ENCODE measurements around the gene ZIC4. TPM values are rescaled to one million over a fixed set of nuclear protein-coding genes. Genes with fewer than 3 reads are reported as not detected.

ZIC4 gene
- total RNA-seq, 2 donors from 2014 or later, result not detected

DNA sequence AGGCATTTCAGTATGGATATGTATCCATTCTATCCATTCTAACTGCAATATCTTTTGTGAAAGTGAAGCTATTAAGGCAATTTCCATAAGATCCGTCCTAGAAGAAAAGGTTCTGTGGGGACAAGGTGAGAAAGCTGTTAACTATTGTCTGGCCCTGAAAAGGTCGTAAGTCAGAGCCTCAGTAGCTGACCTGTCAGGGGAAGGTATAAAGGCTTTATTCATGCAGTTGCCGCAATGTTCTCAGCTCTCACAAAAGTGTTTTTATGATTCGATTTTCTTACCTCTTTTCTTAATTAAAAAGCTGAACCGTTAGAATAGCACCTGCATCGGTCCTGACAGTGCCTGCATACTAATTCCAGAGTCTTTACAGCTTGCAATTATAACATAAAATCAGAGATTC lies 24.7 kb downstream of the ZIC4 start:
- peaks cover 4% of the 10 kb centered on the region for H3K9me3 Mint-ChIP-seq
- H3K27me3 Mint-ChIP-seq, result peaks cover 78% of the 10 kb centered on the region
- no peak for ATAC-seq (replicated peaks)
- H3K4me3 Mint-ChIP-seq, result no peak overlapping the region
- H3K27ac Mint-ChIP-seq, result no peak overlapping the region
- no peaks in the 10 kb centered on the region for H3K4me1 Mint-ChIP-seq
- peaks cover 4% of the 10 kb centered on the region for H3K36me3 Mint-ChIP-seq (ENCODE audit: low read depth)

DNA sequence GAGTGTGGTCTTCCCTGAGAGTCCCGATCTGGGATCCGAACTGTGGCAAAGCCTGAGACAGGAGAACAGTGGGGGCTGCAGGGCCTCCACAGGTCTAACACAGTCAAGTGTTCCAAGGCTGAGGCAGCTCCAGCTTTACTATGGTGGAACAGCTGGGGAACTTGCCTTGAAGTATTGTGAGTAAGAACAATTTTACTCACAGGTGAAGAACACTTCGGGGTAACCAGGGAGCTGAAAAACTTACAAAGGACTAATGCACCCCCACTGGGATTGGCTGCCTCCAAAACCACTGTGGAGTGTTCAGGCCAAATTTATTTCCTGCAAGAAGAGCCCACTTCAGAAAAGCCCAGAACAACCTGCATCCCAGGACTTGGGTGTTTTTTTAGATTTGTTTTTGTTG lies 25.4 kb downstream of the ZIC4 start:
- Mint-ChIP-seq H3K4me3 (no peak overlapping the region), H3K9me3 (peaks cover 4% of the 10 kb centered on the region), H3K27me3 (peaks cover 72% of the 10 kb centered on the region), H3K4me1 (no peaks in the 10 kb centered on the region), H3K36me3 (ENCODE audit: low read depth) (peaks cover 4% of the 10 kb centered on the region), H3K27ac (no peak overlapping the region)
- ATAC-seq (replicated peaks), result no peak

DNA sequence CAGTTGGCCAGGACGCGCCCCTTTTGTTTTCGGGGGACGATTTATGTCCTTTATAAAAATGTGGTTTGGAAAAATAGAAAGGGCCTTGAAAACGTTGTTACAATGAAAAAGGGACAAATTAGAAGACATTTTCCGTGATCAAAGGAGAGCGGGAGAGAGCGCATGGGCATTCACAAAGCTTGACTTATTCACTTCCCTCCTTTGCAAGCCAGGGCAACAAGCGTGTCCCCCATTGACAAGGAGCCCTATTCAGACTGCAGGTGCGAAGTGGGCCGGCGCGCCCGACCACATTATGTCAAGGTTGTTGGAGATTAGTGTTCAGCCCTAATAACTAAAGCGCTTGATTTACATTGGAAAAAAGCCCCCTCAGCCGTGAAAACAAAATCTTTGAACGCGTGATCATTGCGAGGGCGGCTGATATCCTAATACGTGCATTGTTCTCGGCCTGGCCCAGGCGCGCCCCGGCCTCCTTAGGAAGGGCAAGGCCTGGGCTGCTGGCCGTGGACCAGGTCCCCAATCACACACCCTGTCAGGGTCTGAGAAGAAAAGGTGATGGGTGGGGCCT lies 25.9 kb downstream of the ZIC4 start:
- Mint-ChIP-seq H3K4me1 (no peaks in the 10 kb centered on the region), H3K27ac (no peak overlapping the region), H3K27me3 (peaks cover 67% of the 10 kb centered on the region), H3K9me3 (peaks cover 4% of the 10 kb centered on the region), H3K4me3 (no peak overlapping the region), H3K36me3 (ENCODE audit: low read depth) (peaks cover 4% of the 10 kb centered on the region)
- ATAC-seq (replicated peaks), result no peak

DNA sequence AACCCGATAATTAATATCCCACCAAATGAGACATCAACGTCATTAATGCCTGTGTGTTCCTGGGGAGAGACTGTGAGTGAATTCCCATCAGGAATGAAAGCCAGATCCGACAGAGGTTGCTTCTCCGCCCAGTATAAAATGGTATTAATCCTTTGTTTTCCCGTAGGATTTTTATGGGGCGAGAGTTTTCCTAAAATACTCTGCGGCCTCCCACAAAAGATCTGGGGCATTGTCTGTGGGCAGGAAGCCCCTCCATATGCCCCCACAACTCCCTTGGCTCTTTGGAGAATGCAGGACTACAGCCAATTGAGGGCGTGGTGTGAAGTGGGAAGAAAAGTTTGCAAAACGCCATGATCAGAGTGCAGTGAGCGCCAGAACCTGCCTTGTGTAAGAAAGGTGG lies 26.7 kb downstream of the ZIC4 start:
- H3K27ac Mint-ChIP-seq, result no peak overlapping the region
- ATAC-seq (replicated peaks), result no peak

DNA sequence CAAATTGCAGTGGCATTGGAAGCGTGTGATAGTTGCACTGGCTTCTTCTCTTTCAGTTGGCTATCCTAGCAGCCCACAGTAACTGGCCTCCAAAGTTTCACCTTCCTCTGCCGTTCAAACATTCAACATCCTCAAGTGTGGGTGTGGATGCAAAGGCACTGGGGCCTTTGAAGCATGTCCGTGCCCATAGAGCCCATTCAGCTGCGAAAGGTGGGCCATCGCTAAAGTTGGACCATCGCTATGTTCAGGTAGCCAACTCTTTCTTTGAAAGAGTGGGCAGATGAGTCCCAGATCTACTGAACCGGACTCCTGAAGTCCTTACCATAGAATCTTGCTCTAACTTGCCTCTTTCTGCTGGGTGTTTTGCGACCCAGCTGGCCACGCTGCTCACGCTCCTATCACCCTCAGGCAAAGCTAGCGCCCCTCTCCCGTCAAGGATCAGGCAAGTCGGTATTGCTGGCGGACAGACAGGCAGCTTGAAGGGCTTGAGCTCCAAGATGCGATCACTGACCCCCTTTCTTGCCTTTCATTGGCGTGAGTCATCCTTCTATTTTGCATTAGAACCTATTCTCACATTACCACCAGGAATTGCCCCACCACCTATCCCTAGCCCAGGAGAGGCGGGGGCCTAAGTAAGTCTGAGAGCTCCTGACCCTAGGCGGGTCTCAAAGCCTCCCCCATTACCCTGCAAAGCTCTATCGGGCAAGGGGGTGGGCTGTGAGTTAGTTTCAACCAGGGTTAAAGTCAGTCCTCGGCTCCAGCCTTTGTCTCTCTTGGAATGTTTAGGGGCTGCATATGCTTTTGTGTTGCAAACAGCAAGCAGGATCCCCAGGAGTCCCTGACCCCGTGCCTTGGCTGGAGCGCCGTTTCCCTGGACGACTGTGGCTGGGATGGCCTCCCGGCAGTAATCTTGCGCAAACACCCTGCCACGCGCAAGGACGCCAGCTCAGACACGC lies 28.7 kb downstream of the ZIC4 start:
- Mint-ChIP-seq H3K27ac (no peak overlapping the region), H3K36me3 (ENCODE audit: low read depth) (peaks cover 4% of the 10 kb centered on the region), H3K4me1 (no peaks in the 10 kb centered on the region), H3K4me3 (no peak overlapping the region), H3K27me3 (peaks cover 62% of the 10 kb centered on the region), H3K9me3 (peaks cover 4% of the 10 kb centered on the region)
- ATAC-seq (replicated peaks), result no peak

More for the DNA sequence above, 26.7 kb downstream of the ZIC4 start:
- H3K27me3 Mint-ChIP-seq, result peaks cover 62% of the 10 kb centered on the region
- no peak overlapping the region for H3K4me3 Mint-ChIP-seq
- H3K9me3 Mint-ChIP-seq, result peaks cover 4% of the 10 kb centered on the region
- H3K4me1 Mint-ChIP-seq, result no peaks in the 10 kb centered on the region
- peaks cover 4% of the 10 kb centered on the region for H3K36me3 Mint-ChIP-seq (ENCODE audit: low read depth)

DNA sequence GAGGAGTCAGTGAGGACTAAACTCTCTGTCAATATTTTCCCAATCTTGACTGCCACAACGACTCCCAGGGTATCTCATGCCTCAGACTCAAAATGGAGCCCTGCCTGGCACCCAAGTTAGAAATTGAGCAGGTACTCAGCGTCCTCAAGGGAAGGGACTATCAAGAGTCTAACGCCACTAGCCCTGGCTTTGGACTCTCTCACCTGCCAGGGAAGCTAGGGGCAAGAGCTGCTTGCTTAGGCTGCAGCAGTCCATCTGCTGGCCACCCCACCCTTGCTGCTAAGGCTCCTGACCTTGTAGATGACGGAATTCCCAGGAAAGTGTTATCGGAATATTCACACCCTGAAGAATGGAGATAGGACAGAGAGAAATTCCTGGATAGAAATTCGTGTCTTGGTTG lies 33.0 kb downstream of the ZIC4 start:
- Mint-ChIP-seq H3K4me1 (no peaks in the 10 kb centered on the region), H3K27me3 (peaks cover 63% of the 10 kb centered on the region), H3K4me3 (no peak overlapping the region), H3K36me3 (ENCODE audit: low read depth) (peaks cover 4% of the 10 kb centered on the region), H3K9me3 (no peaks in the 10 kb centered on the region), H3K27ac (no peak overlapping the region)
- no peak for ATAC-seq (replicated peaks)

DNA sequence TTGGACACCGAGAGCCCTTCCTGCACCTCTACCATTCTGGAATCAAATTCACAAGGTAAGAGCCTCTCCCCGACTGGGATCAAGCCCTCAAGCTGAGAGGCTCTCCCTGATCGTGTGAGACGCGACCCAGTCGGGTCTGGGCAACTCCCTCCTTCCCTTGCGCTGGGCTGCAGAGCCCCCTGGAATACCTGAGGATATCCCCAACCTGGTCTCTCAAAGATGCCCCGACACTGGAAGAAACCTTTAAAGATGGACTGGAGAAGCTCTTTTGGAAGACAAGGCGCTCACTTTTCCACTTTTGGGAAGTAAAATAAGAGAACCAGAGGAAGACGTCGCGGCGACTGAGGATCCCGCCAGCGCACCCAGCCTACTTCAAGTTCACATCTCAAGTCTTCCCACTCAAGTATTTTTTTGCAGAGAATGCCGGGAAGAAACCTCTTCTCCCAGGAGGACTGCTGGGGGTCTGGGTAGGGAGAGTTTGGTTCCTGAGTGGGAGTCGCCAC lies 33.8 kb downstream of the ZIC4 start:
- Mint-ChIP-seq H3K4me1 (no peaks in the 10 kb centered on the region), H3K4me3 (no peak overlapping the region), H3K9me3 (no peaks in the 10 kb centered on the region), H3K27me3 (peaks cover 61% of the 10 kb centered on the region), H3K27ac (no peak overlapping the region), H3K36me3 (ENCODE audit: low read depth) (peaks cover 4% of the 10 kb centered on the region)
- ATAC-seq (replicated peaks), result no peak

DNA sequence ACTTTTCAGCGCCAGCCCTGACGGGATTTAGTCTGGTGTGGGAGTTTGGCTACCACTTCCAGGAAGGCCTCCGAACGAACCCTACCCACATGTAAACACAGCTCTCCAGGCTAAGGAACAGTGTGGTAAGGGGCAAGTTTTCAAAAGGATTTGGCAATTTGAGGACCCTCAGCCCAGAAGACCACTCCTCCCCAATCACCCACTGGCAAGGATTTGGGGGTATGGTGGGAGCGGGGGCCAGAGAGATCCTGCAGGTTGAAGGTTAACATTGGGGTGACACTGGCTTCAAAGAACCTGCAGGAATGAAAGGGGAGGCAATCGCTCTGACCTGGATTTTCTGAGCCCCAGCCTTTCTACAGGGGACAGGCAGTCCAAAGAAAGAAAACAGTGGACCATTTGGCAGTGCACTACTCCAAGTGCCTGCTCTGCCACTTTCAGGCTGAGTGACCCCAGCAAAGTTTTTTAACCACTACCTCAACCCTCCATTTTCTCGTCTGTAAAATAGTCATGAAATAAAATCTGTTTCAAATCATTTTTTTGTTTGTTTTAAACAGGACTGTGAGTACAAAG lies 34.5 kb downstream of the ZIC4 start:
- Mint-ChIP-seq H3K9me3 (no peaks in the 10 kb centered on the region), H3K4me1 (no peaks in the 10 kb centered on the region), H3K4me3 (no peak overlapping the region), H3K27ac (no peak overlapping the region), H3K36me3 (ENCODE audit: low read depth) (peaks cover 4% of the 10 kb centered on the region), H3K27me3 (peaks cover 55% of the 10 kb centered on the region)
- no peak for ATAC-seq (replicated peaks)

DNA sequence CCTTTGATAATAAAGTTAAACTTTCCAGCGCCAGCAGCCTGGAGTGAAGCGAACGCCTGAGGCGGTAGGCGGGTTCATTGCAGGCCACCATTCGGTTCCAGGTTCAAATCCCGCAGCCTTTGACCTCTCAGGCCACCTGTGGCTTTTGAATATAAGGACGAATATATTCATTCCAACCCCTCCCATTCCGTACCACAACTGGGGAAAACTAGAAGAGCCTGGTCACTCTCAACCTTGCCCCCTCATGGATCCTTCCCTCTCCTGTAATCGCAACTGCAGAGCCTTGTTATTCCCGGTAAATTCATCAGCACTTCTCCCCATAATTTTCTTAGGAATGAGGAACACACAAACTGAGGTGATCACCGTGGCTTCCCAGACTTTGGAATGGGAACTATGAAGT lies 35.2 kb downstream of the ZIC4 start:
- Mint-ChIP-seq H3K36me3 (ENCODE audit: low read depth) (peaks cover 4% of the 10 kb centered on the region), H3K27me3 (peaks cover 55% of the 10 kb centered on the region), H3K9me3 (no peaks in the 10 kb centered on the region), H3K27ac (no peak overlapping the region), H3K4me3 (no peak overlapping the region), H3K4me1 (no peaks in the 10 kb centered on the region)
- ATAC-seq (replicated peaks), result no peak

DNA sequence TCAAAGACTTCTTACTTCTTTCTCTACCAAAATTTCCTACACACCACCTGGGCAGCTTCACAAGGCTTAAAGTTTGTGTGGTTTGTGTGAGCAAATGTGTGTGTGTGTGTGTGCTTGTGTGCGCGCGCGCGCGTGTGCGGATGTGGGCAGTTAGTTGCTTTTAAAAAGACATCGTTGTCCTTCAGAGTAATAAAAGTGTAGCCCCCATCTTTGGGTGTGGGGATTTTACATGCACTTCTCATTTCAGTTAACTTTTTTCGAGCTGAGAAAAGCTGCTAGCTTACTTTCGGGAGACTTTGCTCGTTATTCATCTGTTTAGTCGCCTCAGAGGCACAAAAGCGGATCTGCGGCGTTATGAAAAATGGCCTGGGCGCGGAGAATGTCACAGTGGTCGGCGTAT lies 36.0 kb downstream of the ZIC4 start:
- ATAC-seq (replicated peaks), result no peak
- H3K27me3 Mint-ChIP-seq, result peaks cover 55% of the 10 kb centered on the region
- H3K27ac Mint-ChIP-seq, result no peak overlapping the region
- peaks cover 4% of the 10 kb centered on the region for H3K36me3 Mint-ChIP-seq (ENCODE audit: low read depth)
- H3K4me3 Mint-ChIP-seq, result no peak overlapping the region
- no peaks in the 10 kb centered on the region for H3K9me3 Mint-ChIP-seq
- no peaks in the 10 kb centered on the region for H3K4me1 Mint-ChIP-seq

DNA sequence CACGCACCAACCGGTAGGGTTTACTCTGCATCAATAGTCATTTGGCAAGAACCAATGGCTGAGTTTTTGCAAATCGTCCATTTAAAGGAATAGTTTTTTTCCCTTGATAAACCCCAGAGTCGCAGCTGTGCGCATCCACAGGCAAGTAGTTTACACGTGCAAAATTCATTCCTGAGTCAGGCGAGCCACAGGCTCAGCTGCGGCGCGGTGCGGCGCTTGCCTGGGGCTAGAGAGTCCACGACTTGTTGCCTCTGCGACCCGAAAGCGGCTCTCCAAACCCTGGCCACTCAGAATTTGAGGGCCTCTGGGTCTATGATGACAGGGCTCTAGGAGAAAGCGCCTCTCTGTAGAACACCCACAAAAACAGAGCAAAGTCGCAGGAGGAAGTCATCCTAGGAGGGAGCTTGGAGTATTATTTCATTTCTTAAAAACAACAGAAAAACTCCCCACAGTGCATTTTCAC lies 36.7 kb downstream of the ZIC4 start:
- no peaks in the 10 kb centered on the region for H3K4me1 Mint-ChIP-seq
- H3K4me3 Mint-ChIP-seq, result no peak overlapping the region
- no peak for ATAC-seq (replicated peaks)
- H3K27me3 Mint-ChIP-seq, result peaks cover 58% of the 10 kb centered on the region
- H3K27ac Mint-ChIP-seq, result no peak overlapping the region
- H3K9me3 Mint-ChIP-seq, result no peaks in the 10 kb centered on the region
- peaks cover 4% of the 10 kb centered on the region for H3K36me3 Mint-ChIP-seq (ENCODE audit: low read depth)

DNA sequence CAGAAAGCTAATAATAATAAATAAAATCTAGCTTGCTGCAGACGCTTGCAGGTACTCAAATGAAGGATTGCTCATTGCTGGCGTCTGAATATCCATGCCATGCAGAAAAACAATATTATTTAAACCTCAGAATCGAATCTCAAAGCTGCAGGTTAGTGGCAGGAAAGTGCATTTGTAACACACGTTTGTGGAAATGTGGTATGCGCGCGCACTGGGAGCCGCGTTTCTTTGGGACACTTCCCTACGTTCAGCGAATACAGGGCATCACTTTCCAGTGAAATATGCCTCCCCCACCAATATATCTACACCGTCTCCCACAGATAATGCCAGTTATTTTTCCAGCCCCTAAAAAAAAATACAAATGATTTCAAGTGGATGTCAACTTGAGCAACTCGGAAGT lies 37.1 kb downstream of the ZIC4 start:
- Mint-ChIP-seq H3K9me3 (no peaks in the 10 kb centered on the region), H3K4me1 (no peaks in the 10 kb centered on the region), H3K27me3 (peaks cover 56% of the 10 kb centered on the region), H3K27ac (no peak overlapping the region), H3K36me3 (ENCODE audit: low read depth) (peaks cover 4% of the 10 kb centered on the region), H3K4me3 (no peak overlapping the region)
- ATAC-seq (replicated peaks), result no peak

DNA sequence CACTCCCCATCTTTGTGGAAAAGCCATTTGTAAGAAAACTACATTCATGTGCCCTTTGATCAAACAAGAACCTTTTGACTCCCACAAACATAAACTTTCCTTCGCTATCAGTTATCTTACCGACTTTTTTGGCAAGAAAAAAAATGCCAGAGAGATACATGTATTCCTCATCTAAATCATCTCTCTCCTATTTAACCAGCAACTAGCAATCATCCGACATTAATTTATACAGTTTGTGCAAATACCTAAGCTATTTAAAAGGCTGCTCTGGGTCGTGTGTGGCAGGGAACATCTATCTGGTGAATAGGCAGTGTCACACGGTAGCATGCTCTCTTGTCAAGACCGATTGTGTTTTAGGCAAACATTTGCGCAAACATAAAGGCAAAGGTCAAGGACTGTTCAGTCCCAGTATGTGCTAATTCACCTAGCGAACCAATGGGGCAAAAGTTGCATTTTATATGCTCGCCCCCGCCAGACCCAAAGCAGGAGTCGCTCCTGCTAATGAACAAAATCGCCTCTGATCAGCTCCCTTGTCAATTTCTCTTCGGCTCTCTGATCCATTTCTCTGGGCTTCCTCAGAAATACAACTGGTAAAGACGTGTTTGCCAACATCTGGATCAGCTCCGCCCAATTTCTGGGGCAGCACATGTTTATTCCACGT lies 37.7 kb downstream of the ZIC4 start:
- ATAC-seq (replicated peaks), result no peak
- Mint-ChIP-seq H3K27ac (no peak overlapping the region), H3K4me1 (no peaks in the 10 kb centered on the region), H3K4me3 (no peak overlapping the region), H3K9me3 (no peaks in the 10 kb centered on the region), H3K27me3 (peaks cover 52% of the 10 kb centered on the region), H3K36me3 (ENCODE audit: low read depth) (peaks cover 4% of the 10 kb centered on the region)

DNA sequence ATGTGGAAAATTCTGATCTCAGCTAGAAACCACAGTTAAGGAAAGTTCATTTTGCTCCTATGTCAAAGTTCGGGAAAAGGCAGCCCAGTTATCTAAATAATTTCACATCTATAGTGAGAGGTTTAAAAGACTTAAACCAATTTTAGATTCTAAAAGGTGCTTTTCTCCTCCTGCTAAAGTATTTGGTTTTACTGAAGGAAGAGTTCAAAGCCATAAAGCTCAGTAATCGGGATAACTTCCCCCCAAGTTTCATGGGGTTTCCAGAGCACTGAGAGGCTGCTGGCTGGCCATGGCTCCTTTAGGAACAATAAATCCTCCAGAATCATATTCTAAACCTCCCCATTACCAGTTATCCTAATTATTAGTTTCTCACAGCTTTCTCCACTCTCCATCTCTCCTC lies 38.2 kb downstream of the ZIC4 start:
- H3K4me3 Mint-ChIP-seq, result no peak overlapping the region
- peaks cover 48% of the 10 kb centered on the region for H3K27me3 Mint-ChIP-seq
- H3K36me3 Mint-ChIP-seq (ENCODE audit: low read depth), result peaks cover 4% of the 10 kb centered on the region
- H3K9me3 Mint-ChIP-seq, result no peaks in the 10 kb centered on the region
- no peak for ATAC-seq (replicated peaks)
- no peaks in the 10 kb centered on the region for H3K4me1 Mint-ChIP-seq
- H3K27ac Mint-ChIP-seq, result no peak overlapping the region

Measured in activated T-helper 17 cell treated with anti-CD3 and anti-CD28 coated beads, Interleukin-2, amount 50 U/mL, for 72 hours (primary cell).